ENCODE results near the gene CERS4.
A peak's percentile ranks its signal among the peaks of the same experiment; 100 is the strongest.
"Not testable (repeated sequence)": the region's sequence is repeated elsewhere in the genome, so short reads cannot be mapped to it uniquely, and the experiment has no call there.

The CERS4 gene, protein sequence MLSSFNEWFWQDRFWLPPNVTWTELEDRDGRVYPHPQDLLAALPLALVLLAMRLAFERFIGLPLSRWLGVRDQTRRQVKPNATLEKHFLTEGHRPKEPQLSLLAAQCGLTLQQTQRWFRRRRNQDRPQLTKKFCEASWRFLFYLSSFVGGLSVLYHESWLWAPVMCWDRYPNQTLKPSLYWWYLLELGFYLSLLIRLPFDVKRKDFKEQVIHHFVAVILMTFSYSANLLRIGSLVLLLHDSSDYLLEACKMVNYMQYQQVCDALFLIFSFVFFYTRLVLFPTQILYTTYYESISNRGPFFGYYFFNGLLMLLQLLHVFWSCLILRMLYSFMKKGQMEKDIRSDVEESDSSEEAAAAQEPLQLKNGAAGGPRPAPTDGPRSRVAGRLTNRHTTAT
- 11.6 to 25.0 reads per million in 2 donors for total RNA-seq

DNA sequence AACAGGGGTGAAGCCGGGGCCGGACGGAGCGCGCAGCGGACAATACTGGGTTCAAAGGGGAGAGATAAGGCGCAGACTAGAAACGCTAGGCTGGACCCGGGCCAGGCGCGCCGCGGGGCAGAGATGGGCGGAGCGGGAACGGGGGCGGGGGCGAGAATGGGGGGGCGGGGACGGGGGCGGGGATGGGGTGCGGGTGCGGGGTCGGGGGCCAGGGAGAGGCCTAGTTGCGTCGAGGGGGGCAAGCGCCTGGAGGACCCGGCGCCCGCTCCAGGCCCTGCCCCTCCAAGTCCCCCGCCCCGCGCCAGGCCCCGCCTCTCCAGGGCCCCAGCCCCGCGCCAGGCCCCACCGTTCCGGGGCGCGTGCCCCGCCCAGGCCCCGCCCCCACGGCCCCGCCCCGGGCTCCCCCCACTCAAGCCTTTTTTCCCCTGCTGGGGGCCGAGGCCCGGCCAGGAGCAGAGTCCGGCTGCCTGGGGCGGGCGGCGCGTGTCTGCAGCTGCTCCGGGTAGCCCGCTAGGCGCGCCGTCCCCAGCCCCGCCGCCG, at the start of gene CERS4:
CERS4 (plus strand) TSS at position 449 of the 540 bp plus-strand sequence. CDS start 41,707 bp downstream, outside the sequence.
- DNase-seq, result peak; percentile 72

DNA sequence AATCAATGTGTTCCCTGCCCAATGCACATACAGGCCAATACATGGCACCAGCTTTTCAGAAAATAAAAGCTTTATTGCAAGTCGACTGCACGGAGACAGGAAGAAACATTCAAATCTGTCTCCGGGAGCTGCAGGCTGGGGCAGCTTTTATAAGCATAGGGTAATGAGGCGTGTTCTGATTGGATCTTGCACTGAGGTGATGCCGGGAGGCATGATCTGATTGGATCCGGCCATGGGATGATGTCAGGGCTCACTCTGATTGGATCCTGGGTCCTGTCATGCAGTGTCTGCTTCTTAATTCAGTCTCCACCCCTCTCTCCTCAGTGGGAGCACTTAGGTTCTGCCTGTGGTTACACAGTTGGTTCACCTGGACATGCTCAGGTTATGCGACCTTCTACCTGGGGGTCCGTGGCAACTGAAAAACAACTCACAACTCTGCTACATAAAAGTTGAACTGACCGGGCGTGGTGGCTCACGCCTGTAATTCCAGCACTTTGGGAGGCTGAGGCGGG, 48.0 kb upstream of the CERS4 start:
- no peak for DNase-seq

DNA sequence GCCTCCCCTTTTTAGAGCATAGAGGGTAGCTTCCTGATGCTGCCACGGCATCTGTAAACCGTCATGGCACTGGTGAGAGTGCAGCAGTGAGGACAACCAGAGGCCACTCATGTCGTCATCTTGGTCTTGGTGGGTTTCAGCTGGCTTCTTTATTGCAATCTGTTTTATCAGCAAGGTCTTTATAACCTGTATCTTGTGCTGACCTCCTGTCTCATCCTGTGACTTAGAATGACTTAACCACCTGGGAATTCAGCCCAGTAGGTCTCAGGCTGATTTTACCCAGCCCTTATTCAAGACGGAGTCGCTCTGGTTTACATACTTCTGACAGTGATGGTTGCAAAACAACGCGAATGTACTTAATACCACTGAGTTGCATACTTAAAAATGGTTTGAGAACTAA, 45.4 kb upstream of the CERS4 start:
- no peak for DNase-seq

DNA sequence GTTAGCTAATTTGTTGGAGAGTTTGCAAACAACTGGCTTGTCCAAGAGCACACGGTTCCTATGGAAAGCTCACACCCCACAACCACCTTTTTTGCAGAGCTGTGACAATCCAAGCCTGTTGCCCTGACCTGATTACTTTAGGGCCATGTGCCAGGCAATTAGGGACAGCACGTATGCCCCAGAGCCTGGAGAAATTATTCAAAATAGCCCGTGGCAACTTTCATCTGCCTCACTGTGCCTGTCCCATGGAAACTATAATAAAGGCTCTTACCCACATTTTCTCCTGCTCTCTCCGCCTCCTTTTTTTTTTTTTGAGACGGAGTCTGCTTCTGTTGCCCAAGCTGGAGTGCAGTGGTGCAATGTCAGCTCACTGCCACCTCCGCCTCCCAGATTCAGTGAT, 41.2 kb upstream of the CERS4 start:
- no peak for DNase-seq

DNA sequence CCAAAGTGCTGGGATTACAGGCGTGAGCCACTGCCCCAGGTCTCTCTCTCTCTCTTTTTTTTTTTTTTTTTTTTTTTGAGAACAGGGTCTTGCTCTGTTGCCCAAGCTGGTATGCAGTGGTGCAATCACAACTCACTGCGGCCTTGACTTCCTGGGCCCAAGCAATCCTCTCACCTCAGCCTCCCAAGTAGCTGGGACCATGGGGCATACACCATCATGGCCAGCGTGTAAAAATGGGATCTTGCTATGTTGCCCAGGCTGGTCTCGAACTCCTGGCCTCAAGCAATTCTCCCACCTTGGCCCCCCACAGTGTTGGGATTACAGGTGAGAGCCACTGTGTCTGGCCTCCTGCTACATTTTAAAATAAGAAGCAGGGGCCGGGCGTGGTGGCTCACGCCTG, 40.6 kb upstream of the CERS4 start:
- no peak for DNase-seq

DNA sequence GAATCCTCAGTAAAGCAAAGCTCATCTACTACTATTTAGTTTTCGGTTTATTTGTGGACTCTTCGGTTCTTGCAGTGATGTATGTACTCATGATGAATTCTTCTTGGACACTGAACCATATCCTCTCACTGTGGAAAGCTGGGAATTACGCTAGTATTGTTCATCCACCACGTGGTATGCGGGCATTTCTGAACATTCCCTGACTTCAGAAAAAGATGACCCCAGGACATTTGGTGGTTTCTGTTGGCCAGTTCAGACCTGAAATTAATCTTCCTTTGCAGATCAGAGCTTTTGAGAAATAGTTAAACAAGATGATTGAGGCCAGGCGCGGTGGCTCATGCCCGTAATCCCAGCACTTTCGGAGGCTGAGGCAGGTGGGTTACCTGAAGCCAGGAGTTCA, 34.5 kb upstream of the CERS4 start:
- DNase-seq, result no peak

DNA sequence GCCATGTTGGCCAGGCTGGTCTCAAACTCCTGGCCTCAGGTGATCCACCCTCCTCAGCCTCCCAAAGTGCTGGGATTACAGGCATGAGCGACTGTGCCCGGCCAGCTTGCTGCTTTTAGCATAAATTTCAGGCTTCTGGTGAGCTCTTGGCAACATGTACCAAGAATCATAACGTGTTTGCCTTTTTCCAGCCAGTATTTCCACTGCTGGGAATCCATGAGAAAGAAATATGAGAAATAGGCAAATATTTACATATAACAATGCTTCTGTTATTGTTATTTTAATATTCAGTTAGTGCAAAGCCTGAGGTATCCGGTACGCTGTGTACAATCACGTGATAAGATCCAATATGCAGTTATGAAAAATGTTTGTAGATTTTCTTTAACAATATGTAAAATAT, 29.2 kb upstream of the CERS4 start:
- no peak for DNase-seq

DNA sequence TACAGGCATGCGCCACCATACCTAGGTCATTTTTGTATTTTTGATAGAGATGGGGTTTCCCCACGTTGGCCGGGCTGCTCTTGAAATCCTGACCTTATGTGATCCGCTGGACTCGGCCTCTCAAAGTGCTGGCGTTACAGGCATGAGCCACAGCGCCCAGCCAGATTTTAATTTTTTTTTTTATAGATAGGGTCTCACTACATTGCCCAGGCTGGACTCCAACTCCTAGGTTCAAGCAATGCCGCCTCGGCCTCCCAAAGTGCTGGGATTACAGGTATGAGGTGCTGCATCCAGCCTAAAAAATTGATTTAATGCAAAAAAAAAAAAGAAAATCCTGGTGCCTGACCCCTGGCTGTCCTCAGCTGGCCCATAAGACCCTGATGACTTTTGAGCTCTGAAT, 24.9 kb upstream of the CERS4 start:
- no peak for DNase-seq

DNA sequence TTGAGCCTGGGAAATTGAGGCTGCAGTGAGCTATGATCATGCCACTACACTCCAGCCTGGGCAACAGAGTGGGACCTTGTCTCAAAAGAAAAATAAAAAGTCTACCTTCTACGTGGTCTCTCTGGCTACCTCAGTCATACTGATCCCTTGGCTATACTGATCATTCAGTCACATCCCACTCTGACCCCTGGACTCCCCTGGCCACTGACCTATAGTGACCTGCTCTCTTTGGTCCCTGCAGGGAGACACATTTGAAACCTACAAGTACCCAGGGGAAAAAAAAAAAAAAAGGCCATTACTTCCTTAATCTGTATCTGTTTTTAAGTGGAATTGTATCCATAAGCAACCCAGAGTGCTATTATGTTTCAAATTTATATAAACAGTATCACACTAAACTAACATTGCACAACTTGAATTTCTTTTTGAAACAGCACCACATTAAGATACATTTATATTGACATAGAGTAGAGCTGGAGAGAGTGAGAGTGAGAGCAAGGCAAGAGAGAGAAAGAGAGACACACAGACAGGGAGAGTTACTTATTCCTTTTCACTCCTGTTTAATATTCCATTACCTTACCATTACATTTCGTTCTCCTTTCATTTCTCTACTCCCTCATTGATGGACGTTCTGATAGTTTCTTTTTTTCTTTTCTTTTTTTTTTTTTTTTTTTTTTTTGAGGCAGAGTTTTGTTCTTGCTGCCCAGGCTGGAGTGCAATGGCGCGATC, 23.7 kb upstream of the CERS4 start:
- no peak for DNase-seq

DNA sequence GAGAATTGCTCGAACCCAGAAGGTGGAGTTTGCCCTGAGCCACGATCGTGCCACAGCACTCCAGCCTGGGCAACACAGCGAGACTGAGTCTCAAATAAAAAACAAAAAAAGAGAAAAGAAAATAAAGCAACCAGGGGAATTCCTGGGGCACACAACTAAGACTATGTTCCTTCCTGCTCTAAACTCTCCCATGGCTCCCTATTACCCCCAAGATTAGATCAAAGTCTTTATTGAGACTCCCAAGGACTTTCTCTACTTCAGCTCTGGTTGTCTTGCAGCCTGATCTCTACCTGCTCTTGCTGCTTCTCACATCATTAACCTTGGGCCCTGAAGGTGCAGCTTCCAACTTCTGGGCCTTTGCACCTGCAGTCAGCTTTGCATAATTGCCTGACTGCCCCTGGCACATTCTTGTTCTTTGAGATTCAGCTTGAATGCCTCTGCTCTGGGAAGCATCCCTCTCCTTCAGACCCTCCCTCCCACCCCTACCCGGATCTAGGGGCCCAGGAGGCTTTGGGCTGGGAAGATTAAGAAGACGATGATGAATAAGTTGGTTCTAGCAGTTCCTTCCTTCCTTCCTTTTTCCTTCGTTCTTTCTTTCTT, 16.8 kb upstream of the CERS4 start:
- no peak for DNase-seq

DNA sequence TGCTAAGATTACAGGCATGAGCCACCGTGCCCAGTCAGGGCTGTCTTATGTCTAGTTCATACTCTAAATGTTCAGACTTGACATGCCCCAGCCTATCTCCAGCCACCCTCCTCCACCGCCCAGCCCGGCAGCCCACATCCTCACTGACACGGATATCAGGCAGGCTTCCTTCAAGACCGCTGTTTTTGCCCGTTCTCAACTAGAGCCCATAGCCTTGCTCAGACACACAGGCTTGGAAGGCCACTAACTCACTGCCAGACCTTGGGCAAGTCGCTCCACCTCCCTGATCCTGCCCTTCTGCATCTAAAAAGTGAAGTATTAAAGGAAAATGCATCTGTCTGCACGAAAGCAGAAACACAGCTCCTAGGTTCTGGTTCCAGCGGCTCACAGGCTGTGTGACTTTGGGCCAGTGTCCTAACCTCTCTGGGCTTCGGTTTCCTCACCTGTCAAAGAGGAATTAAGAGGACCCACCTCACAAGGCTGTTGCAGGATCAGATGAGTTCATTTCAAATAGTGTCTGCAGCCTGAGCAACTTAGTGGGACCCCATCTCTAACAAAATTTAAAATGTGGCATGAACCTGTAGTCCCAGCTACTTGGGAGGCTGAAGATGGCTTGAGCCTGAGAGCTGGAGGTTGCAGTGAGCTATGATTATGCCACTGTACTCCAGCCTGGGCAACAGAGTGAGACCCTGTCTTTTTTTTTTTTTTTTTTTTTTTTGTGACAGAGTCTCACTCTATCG, 14.5 kb upstream of the CERS4 start:
- peak; percentile 32 for DNase-seq

DNA sequence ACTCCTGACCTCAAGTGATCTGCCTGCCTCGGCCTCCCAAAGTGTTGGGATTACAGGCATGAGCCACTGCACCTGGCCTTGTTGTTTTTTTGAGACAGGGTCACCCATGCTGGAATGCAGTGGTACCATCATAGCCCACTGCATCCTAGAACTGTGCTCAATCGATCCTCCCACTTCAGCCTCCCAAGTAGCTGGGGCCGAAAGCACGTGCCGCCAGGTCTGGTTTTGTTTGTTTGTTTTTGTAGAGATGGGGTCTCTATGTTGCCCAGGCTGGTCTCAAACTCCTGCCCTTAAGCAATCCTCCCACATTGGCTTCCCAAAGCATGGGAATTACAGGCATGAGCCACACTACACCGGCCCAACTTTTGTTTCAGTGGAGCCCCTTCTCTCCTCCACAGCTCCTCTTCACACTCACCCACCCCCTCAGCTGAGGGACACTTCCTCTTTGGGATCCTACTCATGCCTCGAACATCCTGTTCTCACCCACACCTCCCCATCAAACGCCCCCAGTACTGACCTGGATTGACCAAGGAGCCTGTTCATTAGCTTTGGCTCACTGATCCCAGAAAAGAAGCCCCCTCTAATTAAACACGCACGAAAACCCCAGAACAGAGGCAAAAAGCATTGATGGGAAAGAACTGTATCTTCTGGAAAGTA, 12.8 kb upstream of the CERS4 start:
- no peak for DNase-seq

DNA sequence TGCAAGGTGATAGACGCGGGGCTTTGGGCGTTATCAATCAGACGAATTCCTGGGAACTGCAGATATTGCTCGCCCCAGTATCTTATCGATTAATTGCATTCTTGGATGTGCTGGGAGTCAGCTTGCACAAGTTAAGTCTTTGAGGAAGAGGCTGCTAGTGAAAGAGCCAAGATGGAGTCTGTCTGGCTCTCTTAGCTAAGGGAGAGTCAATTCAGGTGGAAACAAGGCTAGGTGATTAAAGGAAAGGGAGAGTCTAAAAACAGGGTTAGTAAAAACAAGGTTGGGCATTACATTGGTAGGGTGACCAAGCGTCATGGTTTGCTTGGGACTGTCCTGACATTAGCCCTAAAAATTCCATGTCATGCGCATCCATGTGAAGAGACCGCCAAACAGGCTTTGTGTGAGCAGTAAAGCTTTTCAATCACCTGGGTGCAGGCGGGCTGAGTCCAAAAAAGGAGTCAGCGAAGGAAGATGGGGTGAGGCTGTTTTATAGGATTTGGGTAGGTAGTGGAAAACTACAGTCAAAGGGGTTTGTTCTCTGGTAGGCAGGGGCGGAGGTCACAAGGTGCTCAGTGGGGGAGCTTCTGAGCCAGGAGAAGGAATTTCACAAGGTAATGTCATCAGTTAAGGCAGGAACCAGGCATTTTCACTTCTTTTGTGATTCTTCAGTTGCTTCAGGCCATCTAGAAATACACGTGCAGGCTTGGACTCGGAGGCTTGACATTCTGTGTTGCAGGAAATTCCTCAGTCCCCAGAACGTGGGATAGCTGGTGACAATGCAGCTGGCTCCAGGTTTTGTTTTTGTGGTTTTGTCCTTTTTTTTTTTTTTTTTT, 5.7 kb upstream of the CERS4 start:
- not testable (repeated sequence) for DNase-seq

DNA sequence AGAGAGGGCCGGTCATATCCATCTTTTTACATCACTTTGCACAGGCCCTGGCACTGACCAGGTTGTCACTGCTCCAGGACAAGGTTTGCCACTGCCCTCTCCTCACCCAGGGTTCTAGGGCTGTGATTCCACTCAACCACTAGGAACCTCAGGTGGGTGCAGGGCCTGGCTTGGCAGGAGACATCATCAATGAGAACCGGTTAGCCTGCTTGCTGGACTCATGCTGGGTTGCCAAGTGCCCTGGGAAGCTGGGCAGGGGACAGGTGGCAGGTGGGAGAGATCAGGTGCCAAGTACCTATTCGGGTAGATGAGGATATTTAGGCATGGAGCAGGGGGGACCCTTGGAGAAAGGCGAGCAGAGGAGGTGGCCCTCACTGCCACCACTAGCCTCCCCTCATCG, 4.2 kb upstream of the CERS4 start:
- DNase-seq, result no peak

DNA sequence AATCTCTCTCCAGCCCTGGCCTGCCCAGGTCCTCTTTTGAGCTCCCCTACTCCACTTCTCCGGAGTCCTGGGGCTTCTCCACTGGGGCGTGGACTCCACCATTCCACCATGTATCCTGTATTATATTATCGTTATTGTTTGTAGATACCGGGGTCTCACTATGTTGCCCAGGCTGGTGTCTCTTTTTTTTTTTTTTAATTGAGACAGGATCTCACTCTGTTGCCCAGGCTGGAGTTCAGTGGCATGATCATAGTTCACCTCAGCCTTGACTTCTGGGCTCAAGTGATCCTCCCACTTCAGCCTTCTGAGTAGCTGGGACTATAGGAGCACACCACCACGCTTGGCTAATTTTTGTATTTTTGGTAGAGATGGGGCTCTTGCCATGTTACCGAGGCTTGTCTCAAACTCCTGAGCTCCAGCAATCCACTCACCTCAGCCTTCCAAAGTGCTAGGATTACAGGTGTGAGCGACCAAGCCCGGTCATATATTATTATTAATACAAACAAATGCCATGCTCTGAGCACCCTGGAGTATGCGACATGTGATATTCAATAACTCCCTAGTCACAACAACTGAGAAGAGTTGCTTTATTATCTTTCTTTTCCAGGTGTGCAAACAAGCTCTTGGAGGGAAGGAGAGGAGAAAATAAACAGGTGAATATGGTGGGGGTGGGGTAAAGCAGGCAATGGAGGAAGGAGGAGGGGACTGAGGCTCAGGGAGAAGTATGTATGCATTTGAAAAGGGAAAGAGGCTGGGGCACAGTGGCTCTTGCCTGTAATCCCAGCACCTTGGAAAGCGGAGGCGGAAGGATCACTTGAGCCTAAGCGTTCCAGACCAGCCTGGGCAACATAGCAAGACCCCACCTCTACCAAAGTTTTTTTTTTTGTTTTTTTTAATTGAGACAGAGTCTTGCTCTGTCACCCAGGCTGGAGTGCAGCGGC, 2.8 kb upstream of the CERS4 start:
- no peak for DNase-seq

DNA sequence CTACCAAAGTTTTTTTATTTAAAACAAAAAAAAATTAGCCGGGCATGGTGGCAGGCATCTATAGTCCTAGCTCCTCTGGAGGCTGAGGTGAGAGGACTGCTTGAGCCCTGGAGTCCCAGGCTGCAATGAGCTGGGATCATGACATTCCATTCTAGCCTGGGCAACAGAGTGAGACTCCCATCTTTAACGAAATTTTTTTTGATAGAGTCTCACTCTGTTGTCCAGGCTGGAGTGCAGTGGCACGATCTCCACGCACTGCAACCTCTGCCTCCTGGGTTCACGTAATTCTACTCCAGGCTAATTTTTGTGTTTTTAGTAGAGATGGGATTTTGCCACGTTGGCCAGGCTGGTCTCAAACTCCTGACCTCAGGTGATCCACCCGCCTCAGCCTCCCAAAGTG, 1.8 kb upstream of the CERS4 start:
- DNase-seq, result not testable (repeated sequence)

DNA sequence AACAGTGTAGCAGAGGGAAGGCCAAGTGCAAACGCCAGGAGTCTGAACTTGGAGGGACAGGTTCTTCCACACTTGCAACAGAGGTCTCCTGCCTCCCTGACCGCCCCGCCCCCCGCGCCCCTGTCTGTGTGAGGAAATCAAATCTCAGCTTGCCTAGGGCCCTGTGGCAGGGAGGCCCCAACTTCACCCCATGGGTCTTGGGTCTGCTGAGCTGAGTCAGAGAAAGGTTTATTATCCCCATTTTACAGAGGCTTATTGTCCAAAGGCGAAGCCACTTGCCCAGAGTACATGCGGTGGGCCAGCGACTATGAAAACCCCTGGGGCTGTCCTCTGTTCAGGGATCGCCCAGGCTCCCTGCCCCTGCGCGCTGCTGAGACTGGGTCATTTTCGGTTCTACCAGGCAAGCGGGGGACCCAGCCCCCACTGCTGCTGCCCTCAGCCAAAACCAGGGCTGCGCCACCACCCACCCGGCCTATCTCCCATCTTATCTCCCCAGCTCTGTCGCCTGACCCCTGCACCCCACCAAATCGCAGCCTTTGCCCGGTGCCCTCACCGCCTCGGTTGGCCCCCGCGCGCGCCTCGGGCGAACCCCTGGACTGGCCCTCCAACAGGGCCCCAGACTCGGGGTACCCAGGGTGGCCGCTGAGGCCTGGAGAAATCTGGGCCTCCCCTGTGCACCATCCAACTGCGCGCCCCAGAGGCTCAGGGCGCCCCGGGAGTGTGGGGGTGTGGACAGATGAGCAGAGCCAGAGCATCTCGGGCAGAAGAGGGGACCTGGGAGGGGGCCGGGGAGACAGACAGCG, 850 bp upstream of the CERS4 start:
- DNase-seq, result no peak

DNA sequence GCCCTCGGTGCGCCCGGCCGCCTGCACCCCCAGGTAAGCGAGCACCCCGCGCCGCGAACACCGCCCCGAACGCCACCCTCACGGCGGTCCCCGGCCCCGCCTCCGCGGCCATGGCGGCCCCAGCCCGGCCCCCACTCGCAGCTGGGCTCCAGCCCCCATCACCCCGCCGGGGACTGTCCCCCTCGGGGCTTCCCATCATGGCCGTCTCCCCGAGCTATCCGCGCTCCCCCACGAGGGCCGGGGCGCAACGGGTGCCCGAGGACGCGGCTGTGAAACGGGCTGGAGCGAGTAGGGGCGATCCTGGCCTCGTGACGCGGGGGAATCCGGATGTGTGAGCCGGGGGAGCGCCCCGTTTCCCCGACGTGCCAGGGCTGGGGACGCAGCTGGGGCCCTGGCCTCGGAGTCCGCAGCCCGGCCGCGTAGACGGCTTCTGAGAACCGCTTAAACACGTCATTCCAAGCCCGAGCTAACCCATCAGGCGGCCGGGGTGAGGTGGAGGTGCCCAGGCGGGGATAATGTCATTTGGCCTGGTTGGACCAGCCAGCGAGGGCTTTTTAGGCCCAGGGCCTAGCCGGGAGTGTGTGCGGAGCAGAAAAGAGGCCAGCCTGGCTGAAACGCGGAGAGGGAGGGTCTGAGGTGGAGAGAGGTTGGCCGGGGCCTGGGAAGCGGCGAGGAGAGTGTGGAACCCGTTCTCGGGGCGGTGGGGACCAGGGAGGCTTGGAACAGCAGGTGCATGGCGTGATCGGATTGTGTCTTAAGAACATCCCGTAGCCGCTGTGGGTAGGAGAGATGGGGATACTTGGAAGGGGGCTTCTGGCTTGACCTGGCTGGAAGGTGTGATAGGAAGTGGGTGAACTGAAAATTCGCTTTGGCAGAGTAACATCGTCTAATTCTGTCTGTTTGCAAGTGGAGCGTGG, 550 bp downstream of the CERS4 start:
- DNase-seq, result peak; percentile 74

Data from T-helper 9 cell (primary cell).